ENCODE results near the gene PPP2R3A. TPM values are rescaled to one million over a fixed set of nuclear protein-coding genes. Genes with fewer than 3 reads are reported as not detected.

PPP2R3A gene
- total and polyA plus RNA-seq, 2 of the 4 experiments (the other 2 are of a cell fraction) = 11.3 to 37.3 TPM

GRCh38 chr3:135944831-135945230 is 20.7 kb upstream of the PPP2R3A start:
- no peaks in the 10 kb centered on the region; the same call in 1 of the 2 replicates for H3K9me3 ChIP-seq (ENCODE audit: control insufficient read depth, insufficient read depth, low read length)
- H2AK5ac ChIP-seq (ENCODE audit: low read depth, low read length) = no peak overlapping the region
- ChIA-PET POLR2A (ENCODE audit: unreplicated experiment) (no interaction called here), CTCF (no interaction called here)
- H2BK120ac ChIP-seq (ENCODE audit: low read depth, low read length) = no peak overlapping the region
- no peak overlapping the region for H3K23ac ChIP-seq (ENCODE audit: low read depth, low read length)
- H2BK15ac ChIP-seq (ENCODE audit: low read depth, low read length) = no peak overlapping the region
- ATAC-seq (ENCODE audit: low read depth) (no peak), DNase-seq (peak; percentile 55)
- no peaks in the 10 kb centered on the region for H3K27me3 ChIP-seq (ENCODE audit: control insufficient read depth, insufficient read depth, low read length)
- H2BK5ac ChIP-seq (ENCODE audit: low read depth, low read length, poor library complexity, severe bottlenecking) = no peak overlapping the region
- H3K18ac ChIP-seq (ENCODE audit: low read depth, low read length) = no peak overlapping the region
- no peaks in the 10 kb centered on the region for H4K20me1 ChIP-seq (ENCODE audit: insufficient read depth, low read length)
- no peak overlapping the region for H4K91ac ChIP-seq (ENCODE audit: insufficient read depth, low read depth, low read length)
- intact Hi-C loops (cut with micrococcal nuclease) = no loop called here
- no peaks in the 10 kb centered on the region for H3K36me3 ChIP-seq (ENCODE audit: control insufficient read depth, insufficient read depth, low read length)
- no TSS peak for BruUV-seq (replicated peaks)
- no peak overlapping the region for H4K8ac ChIP-seq (ENCODE audit: low read depth in 2 of 2, low read length in 2 of 2)
- no peak overlapping the region for H2AK9ac ChIP-seq (replicated peaks; ENCODE audit: low read depth, low read length, poor library complexity)
- no peak overlapping the region for H2AFZ ChIP-seq (replicated peaks; ENCODE audit: low read length, poor library complexity)
- H3K79me1 ChIP-seq (ENCODE audit: low read depth in 1 of 2, low read length in 2 of 2) = no peaks in the 10 kb centered on the region
- H3K56ac ChIP-seq (ENCODE audit: extremely low read depth, insufficient read depth, low read length) = no peak overlapping the region
- TF ChIP-seq MAFK (IDR thresholded peaks at IDR 0.05; ENCODE audit: low read depth, low read length) = no peak
- dilution Hi-C loops (cut with HindIII; ENCODE audit: low sequenced_read_pairs, unreplicated experiment) = no loop called here
- in situ Hi-C loops (cut with MboI; ENCODE audit: low sequenced_read_pairs) = no loop called here
- no peak overlapping the region for H3K27ac ChIP-seq (ENCODE audit: insufficient read depth, low read length)
- 100% methylated on average over 1 of the region's 2 CpGs; no CpG with 5 or more reads in 1 of the 2 experiments for WGBS, 2 experiments (ENCODE audit: extremely low coverage in 2 of 2, insufficient read length in 1 of 2)
- no peak overlapping the region for H3K4me3 ChIP-seq (ENCODE audit: insufficient read depth, low read depth, low read length)
- H3K9ac ChIP-seq (ENCODE audit: low read depth, low read length) = no peak overlapping the region
- no peak overlapping the region for H2BK20ac ChIP-seq (ENCODE audit: low read depth, low read length)
- no peak overlapping the region for H4K5ac ChIP-seq (ENCODE audit: low read depth, low read length)
- no peak overlapping the region for H3K4ac ChIP-seq (ENCODE audit: low read depth, low read length)
- H3K4me2 ChIP-seq (ENCODE audit: low read depth, low read length) = no peak overlapping the region
- no peaks in the 10 kb centered on the region for H3K9me1 ChIP-seq (ENCODE audit: insufficient read depth, low read length)
- H3K4me1 ChIP-seq (ENCODE audit: control insufficient read depth, insufficient read depth, low read length) = no peaks in the 10 kb centered on the region
- H3K14ac ChIP-seq (replicated peaks; ENCODE audit: low read depth, low read length) = no peak overlapping the region
